Activated T-cell treated with anti-CD3 and anti-CD28 coated beads, Interleukin-2, amount 50 U/mL, for 72 hours (primary cell): ENCODE measurements around the gene DDR1. TPM values are rescaled to one million over a fixed set of nuclear protein-coding genes. Genes with fewer than 3 reads are reported as not detected.
"Not testable (repeated sequence)": the region's sequence is repeated elsewhere in the genome, so short reads cannot be mapped to it uniquely, and the experiment has no call there.

Experiments used
- ATAC-seq, 2 donors: fragments of 150-1000 bp; cut with Tn5 transposase; replicated peaks in 1 of 2; 2 replicates each; pipeline ENCODE4 v1.10.0; 2021; ENCODE audit warnings: moderate library complexity in 2 of 2, mild to moderate bottlenecking in 1 of 2
- DNase-seq, 2 donors: peaks; one replicate each; pipeline ENCODE4 v3.0.0; 2021 to 2022; ENCODE audit warnings: mixed read lengths in 1 of 2
- H3K27ac Mint-ChIP-seq: one replicate; pipeline ENCODE4 v1.8.0; 2022; ENCODE audit warnings: mild to moderate bottlenecking, moderate library complexity, mixed read lengths
- H3K27me3 Mint-ChIP-seq: one replicate; pipeline ENCODE4 v1.8.0; 2022; ENCODE audit warnings: low read depth, mixed read lengths
- H3K36me3 Mint-ChIP-seq, 2 donors: one replicate each; pipeline ENCODE4 v1.8.0; 2022; ENCODE audit warnings: mixed read lengths in 2 of 2, mild to moderate bottlenecking in 1 of 2; ENCODE audit not compliant: insufficient read depth in 2 of 2
- H3K4me1 Mint-ChIP-seq: one replicate; pipeline ENCODE4 v1.8.0; 2022; ENCODE audit warnings: low read depth, mixed read lengths
- H3K4me3 Mint-ChIP-seq, 2 donors: one replicate each; pipeline ENCODE4 v1.8.0; 2022; ENCODE audit warnings: mild to moderate bottlenecking in 2 of 2, mixed read lengths in 2 of 2, moderate library complexity in 2 of 2
- H3K9me3 Mint-ChIP-seq, 2 donors: one replicate each; pipeline ENCODE4 v1.8.0; 2022; ENCODE audit warnings: mixed read lengths in 2 of 2
- total RNA-seq, 2 donors: library from RNA; stranded (reverse); gene quantifications; one replicate each; pipeline ENCODE4 v1.2.3, GENCODE V29; 2022

The DDR1 gene
- total RNA-seq, 2 donors from 2014 or later = 9.4 to 11.6 TPM

GRCh38 chr6:30912746-30913520 lies 28.6 kb downstream of the DDR1 start:
- Mint-ChIP-seq H3K9me3 (no peaks in the 10 kb centered on the region), H3K4me3 (peak overlapping the region; percentile 88 to 95), H3K4me1 (peaks cover 52% of the 10 kb centered on the region), H3K36me3 (peaks cover 1 to 17% of the 10 kb centered on the region in 2 donors), H3K27ac (no peak overlapping the region), H3K27me3 (no peaks in the 10 kb centered on the region)
- ATAC-seq (no peak), DNase-seq (no peak)

GRCh38 chr6:30913721-30914075 lies 29.4 kb downstream of the DDR1 start:
- no peak overlapping the region for H3K27ac Mint-ChIP-seq
- ATAC-seq = peak in 1 of 2 donors; percentile 49
- peaks cover 1 to 17% of the 10 kb centered on the region in 2 donors for H3K36me3 Mint-ChIP-seq
- H3K27me3 Mint-ChIP-seq = no peaks in the 10 kb centered on the region
- H3K4me3 Mint-ChIP-seq = peak overlapping the region; percentile 88 to 95
- H3K9me3 Mint-ChIP-seq = no peaks in the 10 kb centered on the region
- H3K4me1 Mint-ChIP-seq = peaks cover 50% of the 10 kb centered on the region
- DNase-seq = no peak

DNA sequence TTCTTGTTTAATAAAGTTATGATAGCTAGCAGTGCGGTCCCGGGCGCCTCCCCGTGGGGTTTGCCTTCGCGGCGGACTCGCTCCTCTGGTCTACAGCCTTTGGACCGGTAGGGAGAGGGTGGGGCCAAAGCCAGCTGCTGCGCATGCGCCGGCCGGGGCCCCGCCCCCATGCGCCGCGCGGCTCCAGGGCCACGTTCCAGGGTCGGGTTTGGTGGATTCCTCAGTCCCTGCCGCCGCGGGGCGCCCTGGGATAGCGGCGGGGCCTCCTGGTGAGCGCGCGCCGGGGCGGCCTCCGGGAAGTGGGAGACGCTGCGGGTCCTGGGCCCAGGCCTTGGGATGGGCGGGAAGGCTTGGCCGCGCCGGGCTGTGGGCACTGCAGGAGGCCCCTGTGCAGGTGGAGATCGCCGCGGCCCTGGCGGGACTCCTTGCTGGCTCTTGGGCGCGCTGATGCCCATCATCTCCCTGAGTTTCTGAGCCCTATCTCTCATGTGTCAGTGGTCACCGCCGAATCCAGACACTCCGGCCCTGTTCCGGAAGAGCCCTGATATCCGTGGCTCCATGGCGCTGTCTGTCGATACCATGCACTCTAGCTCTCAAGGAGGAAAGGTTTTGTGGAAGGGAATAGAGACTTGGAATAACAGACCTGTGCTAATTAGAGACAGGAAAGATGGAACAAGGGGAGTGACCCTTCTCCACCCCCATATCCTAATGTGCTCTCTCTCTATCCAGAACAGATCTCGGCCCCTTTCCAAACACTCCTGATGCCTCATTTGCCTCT lies 29.9 kb downstream of the DDR1 start, which contains the start of gene VARS2:
Gene VARS2 (plus strand): TSS at position 163 of the 778 bp plus-strand sequence. CDS start 599 bp downstream, at position 762.
- H3K36me3 Mint-ChIP-seq = peaks cover 3 to 20% of the 10 kb centered on the region in 2 donors
- peak; percentile 97 for ATAC-seq
- peak within 1 kb of the TSS; percentile 88 to 95 for H3K4me3 Mint-ChIP-seq

DNA sequence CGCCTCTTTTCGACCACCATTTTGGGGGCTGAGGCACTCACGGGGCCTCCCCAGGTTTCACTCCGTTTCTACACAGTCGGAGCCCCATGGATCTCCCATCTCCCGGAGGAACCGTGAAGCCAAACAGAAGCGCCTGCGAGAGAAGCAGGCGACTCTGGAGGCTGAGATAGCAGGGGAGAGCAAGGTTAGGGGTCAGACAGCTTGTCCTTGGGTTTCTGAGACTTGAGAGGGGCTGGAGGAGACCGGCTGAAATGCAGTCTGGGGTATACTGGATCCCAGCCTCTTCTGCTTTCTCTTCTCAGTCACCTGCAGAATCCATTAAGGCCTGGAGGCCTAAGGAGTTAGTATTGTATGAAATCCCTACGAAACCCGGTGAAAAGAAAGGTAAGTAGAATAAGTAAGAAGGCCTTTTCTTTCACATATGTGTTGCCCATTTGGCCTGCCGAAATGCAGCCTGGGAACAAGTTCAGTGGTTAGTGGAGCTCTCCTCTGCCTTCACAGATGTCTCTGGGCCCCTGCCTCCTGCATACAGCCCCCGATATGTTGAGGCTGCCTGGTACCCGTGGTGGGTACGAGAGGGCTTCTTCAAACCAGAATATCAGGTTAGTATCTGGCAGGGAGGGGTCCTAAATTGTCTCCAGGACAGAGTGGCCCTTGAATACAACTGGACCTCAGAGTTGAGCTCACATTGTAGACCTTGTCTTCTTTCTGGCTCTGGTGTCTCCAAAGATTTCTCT lies 30.7 kb downstream of the DDR1 start:
- peaks cover 3 to 20% of the 10 kb centered on the region in 2 donors for H3K36me3 Mint-ChIP-seq
- DNase-seq (no peak), ATAC-seq (no peak)
- H3K4me1 Mint-ChIP-seq = peaks cover 42% of the 10 kb centered on the region
- H3K27me3 Mint-ChIP-seq = no peaks in the 10 kb centered on the region
- H3K9me3 Mint-ChIP-seq = no peaks in the 10 kb centered on the region
- H3K27ac Mint-ChIP-seq = peak overlapping the region; percentile 75
- peak overlapping the region; percentile 88 to 95 for H3K4me3 Mint-ChIP-seq

More for the DNA sequence above, 29.9 kb downstream of the DDR1 start, which contains the start of gene VARS2:
- Mint-ChIP-seq H3K4me1 (peaks cover 44% of the 10 kb centered on the region), H3K27me3 (no peaks in the 10 kb centered on the region), H3K9me3 (no peaks in the 10 kb centered on the region), H3K27ac (peak within 1 kb of the TSS; percentile 75)
- peak; percentile 85 to 93 for DNase-seq

DNA sequence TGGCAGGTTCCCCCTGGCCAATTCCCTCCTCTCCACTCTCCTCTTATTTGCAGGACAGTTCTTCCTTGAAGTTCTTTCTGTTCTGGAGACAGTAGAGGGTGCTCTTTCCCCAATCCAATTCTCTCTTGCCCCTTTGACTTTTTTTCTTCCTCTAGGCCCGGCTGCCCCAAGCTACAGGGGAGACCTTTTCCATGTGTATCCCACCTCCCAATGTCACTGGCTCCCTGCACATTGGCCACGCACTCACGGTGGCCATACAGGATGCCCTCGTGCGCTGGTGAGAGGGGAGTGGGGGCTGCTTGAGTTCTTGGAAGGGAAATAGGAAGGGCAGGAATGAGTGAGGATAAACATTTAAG lies 31.2 kb downstream of the DDR1 start:
- Mint-ChIP-seq H3K4me3 (peak overlapping the region; percentile 88 to 95), H3K9me3 (no peaks in the 10 kb centered on the region), H3K36me3 (peaks cover 3 to 22% of the 10 kb centered on the region in 2 donors), H3K27ac (no peak overlapping the region), H3K27me3 (no peaks in the 10 kb centered on the region), H3K4me1 (peaks cover 42% of the 10 kb centered on the region)
- DNase-seq (peak in 1 of 2 donors; percentile 18), ATAC-seq (no peak)

GRCh38 chr6:30917041-30917440 lies 32.7 kb downstream of the DDR1 start:
- no peak overlapping the region for H3K4me3 Mint-ChIP-seq
- H3K36me3 Mint-ChIP-seq = peaks cover 3 to 22% of the 10 kb centered on the region in 2 donors
- H3K4me1 Mint-ChIP-seq = peaks cover 33% of the 10 kb centered on the region
- H3K27ac Mint-ChIP-seq = no peak overlapping the region
- no peak for ATAC-seq
- DNase-seq = no peak
- no peaks in the 10 kb centered on the region for H3K27me3 Mint-ChIP-seq
- no peaks in the 10 kb centered on the region for H3K9me3 Mint-ChIP-seq

GRCh38 chr6:30917487-30917886 lies 33.2 kb downstream of the DDR1 start:
- Mint-ChIP-seq H3K4me1 (peaks cover 32% of the 10 kb centered on the region), H3K36me3 (peaks cover 3 to 21% of the 10 kb centered on the region in 2 donors), H3K4me3 (no peak overlapping the region), H3K27me3 (no peaks in the 10 kb centered on the region), H3K27ac (no peak overlapping the region), H3K9me3 (no peaks in the 10 kb centered on the region)
- ATAC-seq = no peak
- no peak for DNase-seq

DNA sequence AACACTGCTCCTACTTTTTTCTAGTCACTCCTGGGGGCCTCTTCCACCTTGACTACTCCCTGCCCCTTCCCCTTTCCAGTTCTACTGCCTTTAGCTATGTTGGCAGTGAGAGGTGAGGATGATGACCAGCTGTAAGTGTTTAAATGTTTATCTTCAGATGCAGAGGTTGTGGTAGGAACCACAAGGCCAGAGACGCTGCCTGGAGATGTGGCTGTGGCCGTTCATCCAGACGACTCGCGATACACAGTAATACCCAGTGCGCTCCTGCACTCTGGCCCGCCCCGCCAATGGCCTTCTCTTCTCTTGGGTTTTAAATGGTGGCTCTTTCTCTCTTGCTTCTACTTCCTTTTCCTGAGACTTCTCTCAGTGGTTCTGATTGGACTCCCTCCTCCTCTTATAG lies 34.4 kb downstream of the DDR1 start:
- Mint-ChIP-seq H3K9me3 (no peaks in the 10 kb centered on the region), H3K27me3 (no peaks in the 10 kb centered on the region), H3K36me3 (peaks cover 3 to 13% of the 10 kb centered on the region in 2 donors), H3K4me3 (no peak overlapping the region), H3K4me1 (peaks cover 21% of the 10 kb centered on the region), H3K27ac (no peak overlapping the region)
- DNase-seq (no peak), ATAC-seq (no peak)

- Mint-ChIP-seq H3K4me3 (no peak overlapping the region), H3K27me3 (no peaks in the 10 kb centered on the region), H3K4me1 (peaks cover 5% of the 10 kb centered on the region), H3K36me3 (peaks cover 1 to 15% of the 10 kb centered on the region in 2 donors), H3K9me3 (no peaks in the 10 kb centered on the region), H3K27ac (no peak overlapping the region)
- DNase-seq (no peak), ATAC-seq (no peak)
Observed at GRCh38 chr6:30922447-30922852, 38.1 kb downstream of the DDR1 start.

DNA sequence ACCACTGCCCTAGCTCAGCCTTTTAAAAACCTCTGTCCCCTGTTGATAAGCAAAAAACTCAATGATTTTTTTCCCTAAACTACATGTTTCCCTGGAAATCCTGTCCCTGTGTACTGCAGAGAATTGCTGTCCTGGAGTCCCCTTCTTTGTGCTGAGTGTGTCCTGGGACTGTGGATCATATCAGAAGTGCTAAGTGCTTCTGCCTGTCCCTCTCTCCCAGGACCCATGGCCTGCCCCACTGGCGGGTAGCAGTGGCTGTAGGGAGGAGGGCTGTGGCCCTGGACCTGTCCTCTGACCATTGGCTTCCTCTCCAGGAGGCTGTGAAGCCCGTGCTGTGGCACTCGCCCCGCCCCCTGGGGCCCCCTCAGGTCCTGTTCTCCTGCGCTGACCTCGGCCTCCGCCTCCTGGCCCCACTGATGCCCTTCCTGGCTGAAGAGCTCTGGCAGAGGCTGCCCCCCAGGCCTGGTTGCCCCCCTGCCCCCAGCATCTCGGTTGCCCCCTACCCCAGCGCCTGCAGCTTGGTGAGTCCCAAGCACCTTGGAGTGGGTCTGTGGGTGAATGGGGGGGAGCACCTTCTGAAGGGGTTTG lies 39.8 kb downstream of the DDR1 start:
- H3K4me1 Mint-ChIP-seq, H3K27ac Mint-ChIP-seq, DNase-seq, ATAC-seq, H3K9me3 Mint-ChIP-seq, H3K4me3 Mint-ChIP-seq, H3K27me3 Mint-ChIP-seq: not testable (repeated sequence)
- peaks cover 3 to 20% of the 10 kb centered on the region in 2 donors for H3K36me3 Mint-ChIP-seq

DNA sequence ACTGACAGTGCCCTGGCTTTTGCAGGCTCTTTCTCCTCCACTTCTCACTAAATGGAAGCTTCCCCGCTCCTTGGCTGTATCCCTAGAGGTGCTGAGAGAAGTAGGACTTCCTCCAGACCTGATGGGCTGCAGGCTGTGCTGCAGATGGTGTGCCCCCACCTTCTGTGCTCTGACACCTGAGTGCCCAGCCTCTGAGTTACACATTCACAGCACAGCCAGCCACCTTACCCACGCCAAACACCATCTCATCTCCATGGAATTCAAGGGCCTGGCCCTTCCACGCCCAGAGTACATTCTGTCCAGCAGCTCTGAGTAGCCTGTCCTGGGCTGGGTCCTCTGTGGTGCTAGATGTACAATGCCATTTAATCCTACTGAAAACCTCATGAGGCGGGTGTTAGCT lies 42.3 kb downstream of the DDR1 start:
- no peaks in the 10 kb centered on the region for H3K27me3 Mint-ChIP-seq
- ATAC-seq (no peak), DNase-seq (no peak)
- no peak overlapping the region for H3K27ac Mint-ChIP-seq
- peaks cover 3 to 18% of the 10 kb centered on the region in 2 donors for H3K36me3 Mint-ChIP-seq
- H3K4me1 Mint-ChIP-seq = no peaks in the 10 kb centered on the region
- no peak overlapping the region for H3K4me3 Mint-ChIP-seq
- H3K9me3 Mint-ChIP-seq = peaks cover 3 to 4% of the 10 kb centered on the region in 2 donors

DNA sequence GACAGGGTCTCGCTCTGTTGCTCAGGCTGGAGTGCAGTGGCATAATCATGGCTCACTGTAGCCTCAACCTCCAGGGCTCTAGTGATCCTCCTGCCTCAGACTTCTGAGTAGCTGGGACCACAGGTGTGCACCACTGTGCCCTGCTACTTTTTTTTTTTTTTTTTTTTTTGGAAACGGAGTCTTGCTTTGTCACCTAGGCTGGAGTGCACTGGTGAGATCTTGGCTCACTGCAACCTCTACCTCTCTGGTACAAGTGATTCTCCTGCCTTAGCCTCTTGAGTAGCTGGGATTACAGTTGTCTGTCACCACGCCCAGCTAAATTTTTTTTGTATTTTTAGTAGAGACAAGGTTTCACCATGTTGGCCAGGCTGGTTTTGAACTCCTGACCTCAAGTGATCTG lies 42.8 kb downstream of the DDR1 start:
- H3K4me3 Mint-ChIP-seq, H3K9me3 Mint-ChIP-seq, DNase-seq, H3K27me3 Mint-ChIP-seq, H3K27ac Mint-ChIP-seq, ATAC-seq, H3K4me1 Mint-ChIP-seq: not testable (repeated sequence)
- H3K36me3 Mint-ChIP-seq = peaks cover 3 to 18% of the 10 kb centered on the region in 2 donors
